A673 (cell line): ENCODE data around the gene LARP4B. TPM values are rescaled to one million over a fixed set of nuclear protein-coding genes. Genes with fewer than 3 reads are reported as not detected.

Experiments used
- BruUV-seq: library from RNA; stranded (reverse); fragments of 400-500 nt; replicated peaks from 2 replicates; lab custom pipeline; 2021; lab: Mats Ljungman, UMichigan
- CTCF ChIA-PET: fragments of 300-600 bp; sonication (Branson Sonifier 250); formaldehyde crosslinking; loops from one replicate; lab custom pipeline; 2022; ENCODE audit warnings: antibody characterized with exemption; lab: Charles Lee
- POLR2A ChIA-PET: fragments of 300-600 bp; sonication (Branson Sonifier 250); formaldehyde crosslinking; loops from one replicate; lab custom pipeline; 2022; ENCODE audit warnings: antibody characterized with exemption; ENCODE audit not compliant: low non-redundant PET; lab: Charles Lee
- DNase-seq: peaks from one replicate; pipeline ENCODE4 v3.0.0-alpha.2; 2015; ENCODE audit warnings: low spot score
- H3K27ac ChIP-seq: fragments of 200-600 bp; sonication (generic); 2 replicates; pipeline ENCODE4 v1.5.1; 2016; ENCODE audit warnings: mixed run types, low read depth, mild to moderate bottlenecking, mixed read lengths, antibody characterized with exemption, low read length; ENCODE audit not compliant: poor library complexity, severe bottlenecking
- H3K27me3 ChIP-seq: fragments of 200-600 bp; sonication (generic); replicated peaks from 2 replicates; pipeline ENCODE4 v1.6.1; 2017; ENCODE audit warnings: mixed run types, low read depth, mild to moderate bottlenecking, mixed read lengths, antibody characterized with exemption, low read length; ENCODE audit not compliant: insufficient read depth, poor library complexity
- H3K36me3 ChIP-seq: fragments of 200-600 bp; sonication (generic); 2 replicates; pipeline ENCODE4 v1.6.1; 2016; ENCODE audit warnings: mixed run types, mild to moderate bottlenecking, mixed read lengths, antibody characterized with exemption, low read length; ENCODE audit not compliant: insufficient read depth, poor library complexity, severe bottlenecking
- H3K4me1 ChIP-seq: fragments of 200-600 bp; sonication (generic); 2 replicates; pipeline ENCODE4 v1.6.1; 2017; ENCODE audit warnings: mixed run types, mild to moderate bottlenecking, mixed read lengths, antibody characterized with exemption, low read length; ENCODE audit not compliant: insufficient read depth, poor library complexity, severe bottlenecking
- H3K4me3 ChIP-seq: fragments of 200-600 bp; sonication (generic); 2 replicates; pipeline ENCODE4 v1.5.1; 2016; ENCODE audit warnings: low read depth, mixed run types, mild to moderate bottlenecking, mixed read lengths, low read length; ENCODE audit not compliant: poor library complexity, severe bottlenecking
- H3K9me3 ChIP-seq: fragments of 200-600 bp; sonication (generic); 2 replicates; pipeline ENCODE4 v1.6.1; 2016; ENCODE audit warnings: mixed run types, low read depth, mild to moderate bottlenecking, mixed read lengths, antibody characterized with exemption, low read length; ENCODE audit not compliant: poor library complexity, severe bottlenecking
- CTCF ChIP-seq: fragments of 300-800, 200-600 bp; sonication (generic); conservative IDR thresholded peaks from 2 replicates; pipeline ENCODE4 v1.5.1; 2017; ENCODE audit warnings: low read depth, mild to moderate bottlenecking, antibody characterized with exemption, low read length, moderate library complexity, mixed read lengths
- EZH2 ChIP-seq: fragments of 200-600 bp; sonication (generic); IDR thresholded peaks from 2 replicates; pipeline ENCODE4 v1.6.1; 2017; ENCODE audit warnings: borderline replicate concordance, low read depth, mild to moderate bottlenecking, mixed read lengths, antibody characterized with exemption, low read length; ENCODE audit not compliant: poor library complexity, severe bottlenecking
- intact Hi-C: fragments of 100-400 bp; cut with micrococcal nuclease; formaldehyde crosslinking; loops from one replicate; pipeline ENCODE4 v1.10.0; 2022; ENCODE audit not compliant: unreplicated experiment
- total RNA-seq: library from RNA; stranded (reverse); gene quantifications from 2 replicates; pipeline ENCODE4 v1.2.3, GENCODE V29; 2021

LARP4B gene
- total RNA-seq, 1 experiment from 2014 or later = 101 TPM

- Histone ChIP-seq H3K36me3 (peaks cover 66% of the 10 kb centered on the region), H3K27ac (no peak overlapping the region), H3K27me3 (no peaks in the 10 kb centered on the region), H3K9me3 (no peaks in the 10 kb centered on the region), H3K4me3 (no peak overlapping the region), H3K4me1 (no peaks in the 10 kb centered on the region)
- no peak for DNase-seq
- BruUV-seq = no TSS peak
- intact Hi-C loops = no loop called here
- POLR2A ChIA-PET = no interaction called here
- CTCF ChIA-PET = no interaction called here
- TF ChIP-seq EZH2 (no peak), CTCF (no peak)
These were observed 109.3 kb downstream of the LARP4B start for GRCh38 chr10:822197-822596.

GRCh38 chr10:821322-821721 is 110.2 kb downstream of the LARP4B start:
- H3K4me3 ChIP-seq = no peak overlapping the region
- H3K27me3 ChIP-seq = no peaks in the 10 kb centered on the region
- no peak overlapping the region for H3K27ac ChIP-seq
- peaks cover 72% of the 10 kb centered on the region for H3K36me3 ChIP-seq
- no TSS peak for BruUV-seq
- POLR2A ChIA-PET = no interaction called here
- H3K9me3 ChIP-seq = no peaks in the 10 kb centered on the region
- CTCF ChIA-PET = no interaction called here
- TF ChIP-seq EZH2 = no peak
- H3K4me1 ChIP-seq = no peaks in the 10 kb centered on the region
- intact Hi-C loops = no loop called here
- DNase-seq = no peak

GRCh38 chr10:819816-820215 is 111.7 kb downstream of the LARP4B start:
- CTCF ChIA-PET = no interaction called here
- TF ChIP-seq EZH2 = no peak
- TF ChIP-seq CTCF = no peak
- BruUV-seq = no TSS peak
- Histone ChIP-seq H3K9me3 (no peaks in the 10 kb centered on the region), H3K27me3 (no peaks in the 10 kb centered on the region), H3K36me3 (peaks cover 70% of the 10 kb centered on the region), H3K4me3 (no peak overlapping the region), H3K27ac (no peak overlapping the region), H3K4me1 (no peaks in the 10 kb centered on the region)
- no peak for DNase-seq
- intact Hi-C loops = loop anchor here (10.0 kb wide), 1 partner anchor 305 kb away; no protein-coding TSS in a partner anchor
- POLR2A ChIA-PET = no interaction called here

GRCh38 chr10:819326-819725 is 112.2 kb downstream of the LARP4B start:
- H3K27me3 ChIP-seq = no peaks in the 10 kb centered on the region
- H3K36me3 ChIP-seq = peaks cover 70% of the 10 kb centered on the region
- H3K9me3 ChIP-seq = no peaks in the 10 kb centered on the region
- H3K4me1 ChIP-seq = no peaks in the 10 kb centered on the region
- H3K4me3 ChIP-seq = no peak overlapping the region
- POLR2A ChIA-PET = no interaction called here
- DNase-seq = no peak
- CTCF ChIA-PET = no interaction called here
- no TSS peak for BruUV-seq
- intact Hi-C loops = loop anchor here (10.0 kb wide), 1 partner anchor 305 kb away; no protein-coding TSS in a partner anchor
- H3K27ac ChIP-seq = no peak overlapping the region
- TF ChIP-seq CTCF (no peak), EZH2 (no peak)
